WTC11 (cell line): Measurements from ENCODE around the gene CCN6. TPM values are rescaled to one million over a fixed set of nuclear protein-coding genes. Genes with fewer than 3 reads are reported as not detected.

Experiments used
- ATAC-seq: fragments of 200-7000 bp; cut with Tn5 transposase; 2 replicates; pipeline ENCODE4 v1.10.0; 2021; ENCODE audit warnings: mild to moderate bottlenecking, moderate library complexity
- CTCF ChIA-PET: fragments of 300-600 bp; sonication (Branson Sonifier 250); formaldehyde crosslinking; loops from one replicate; lab custom pipeline; 2021; ENCODE audit warnings: antibody characterized with exemption; lab: Charles Lee
- POLR2A ChIA-PET: fragments of 350-600 bp; sonication (Branson Sonifier 250); formaldehyde crosslinking; loops from one replicate; lab custom pipeline; 2021; ENCODE audit warnings: antibody characterized with exemption; lab: Charles Lee
- DNase-seq: peaks from one replicate; pipeline ENCODE4 v3.0.0; 2021; ENCODE audit warnings: low spot score
- H3K27ac Mint-ChIP-seq: 2 replicates; pipeline ENCODE4 v1.8.0; 2021; ENCODE audit warnings: mixed read lengths
- H3K27me3 Mint-ChIP-seq: 2 replicates; pipeline ENCODE4 v1.8.0; 2021; ENCODE audit warnings: low read depth, mild to moderate bottlenecking, moderate library complexity, mixed read lengths
- H3K36me3 Mint-ChIP-seq: 2 replicates; pipeline ENCODE4 v1.8.0; 2021; ENCODE audit warnings: mixed read lengths
- H3K4me1 Mint-ChIP-seq: 2 replicates; pipeline ENCODE4 v1.8.0; 2022; ENCODE audit warnings: mixed read lengths
- H3K4me3 Mint-ChIP-seq: 2 replicates; pipeline ENCODE4 v1.8.0; 2021; ENCODE audit warnings: mild to moderate bottlenecking, moderate library complexity, mixed read lengths
- H3K9me3 Mint-ChIP-seq: 2 replicates; pipeline ENCODE4 v1.8.0; 2021; ENCODE audit warnings: mixed read lengths
- FOXP1 ChIP-seq: sonication (generic); formaldehyde crosslinking; IDR thresholded peaks from 2 replicates; pipeline ENCODE4 v1.8.0; 2022; ENCODE audit warnings: missing genetic modification reagents, mild to moderate bottlenecking, moderate library complexity, borderline replicate concordance
- JAZF1 ChIP-seq: fragments of 250-450 bp; sonication (Bioruptor Pico); IDR thresholded peaks from 2 replicates; pipeline ENCODE4 v1.9.0; 2021; ENCODE audit warnings: moderate library complexity, mild to moderate bottlenecking, inconsistent platforms
- MXD4 ChIP-seq: fragments of 250-450 bp; sonication (Bioruptor Pico); IDR thresholded peaks from 2 replicates; pipeline ENCODE4 v1.8.0; 2021; ENCODE audit warnings: mild to moderate bottlenecking, moderate library complexity, borderline replicate concordance
- NFYB ChIP-seq: sonication (generic); formaldehyde crosslinking; conservative IDR thresholded peaks from 2 replicates; pipeline ENCODE4 v1.8.0; 2022; ENCODE audit warnings: low read depth, missing genetic modification reagents
- NR2C2 ChIP-seq: sonication (generic); formaldehyde crosslinking; IDR thresholded peaks from 2 replicates; pipeline ENCODE4 v1.8.0; 2022; ENCODE audit warnings: mild to moderate bottlenecking, missing genetic modification reagents
- OVOL2 ChIP-seq: fragments of 250-450 bp; sonication (Bioruptor Pico); IDR thresholded peaks from 2 replicates; pipeline ENCODE4 v1.9.0; 2021; ENCODE audit warnings: mild to moderate bottlenecking, borderline replicate concordance
- PRRX2 ChIP-seq: fragments of 250-450 bp; sonication (Bioruptor Pico); IDR thresholded peaks from 2 replicates; pipeline ENCODE4 v1.8.0; 2021; ENCODE audit warnings: mild to moderate bottlenecking
- SOX15 ChIP-seq: fragments of 250-450 bp; sonication (Bioruptor Pico); IDR thresholded peaks from 2 replicates; pipeline ENCODE4 v1.9.0; 2021; ENCODE audit warnings: mild to moderate bottlenecking
- TCF7 ChIP-seq: sonication (generic); formaldehyde crosslinking; IDR thresholded peaks from 2 replicates; pipeline ENCODE4 v1.8.0; 2022; ENCODE audit warnings: mild to moderate bottlenecking, low read depth, missing genetic modification reagents, moderate library complexity
- ZNF121 ChIP-seq: sonication (generic); formaldehyde crosslinking; IDR thresholded peaks from 2 replicates; pipeline ENCODE4 v1.8.0; 2023; ENCODE audit warnings: missing genetic modification reagents
- ZNF138 ChIP-seq: sonication (generic); formaldehyde crosslinking; conservative IDR thresholded peaks from 2 replicates; pipeline ENCODE4 v1.8.1; 2022; ENCODE audit warnings: mild to moderate bottlenecking, moderate library complexity, missing genetic modification reagents
- ZNF219 ChIP-seq: sonication (generic); formaldehyde crosslinking; IDR thresholded peaks from 2 replicates; pipeline ENCODE4 v1.8.0; 2023; ENCODE audit warnings: missing genetic modification reagents, mild to moderate bottlenecking, borderline replicate concordance
- ZNF232 ChIP-seq: sonication (generic); formaldehyde crosslinking; IDR thresholded peaks from 2 replicates; pipeline ENCODE4 v1.8.0; 2022; ENCODE audit warnings: mild to moderate bottlenecking, missing genetic modification reagents
- ZNF396 ChIP-seq: fragments of 250-450 bp; sonication (Bioruptor Pico); IDR thresholded peaks from 2 replicates; pipeline ENCODE4 v1.8.0; 2021; ENCODE audit warnings: mild to moderate bottlenecking, moderate library complexity, borderline replicate concordance
- ZNF416 ChIP-seq: fragments of 250-450 bp; sonication (Bioruptor Pico); IDR thresholded peaks from 2 replicates; pipeline ENCODE4 v1.9.0; 2021; ENCODE audit warnings: mild to moderate bottlenecking, inconsistent platforms
- ZNF423 ChIP-seq: fragments of 250-450 bp; sonication (Bioruptor Pico); IDR thresholded peaks from 2 replicates; pipeline ENCODE4 v2.1.2; 2022; ENCODE audit warnings: mild to moderate bottlenecking, moderate library complexity
- total RNA-seq: library from RNA; stranded (reverse); gene quantifications from 3 replicates; pipeline ENCODE4 v1.2.3, GENCODE V29; 2021
- TF ChIP-seq, protein P1 (sequence below): sonication (generic); formaldehyde crosslinking; IDR thresholded peaks from 2 replicates; pipeline ENCODE4 v1.8.0; 2023; ENCODE audit warnings: missing genetic modification reagents, mild to moderate bottlenecking, borderline replicate concordance
- TF ChIP-seq, protein P2 (sequence below): sonication (generic); formaldehyde crosslinking; IDR thresholded peaks from 2 replicates; pipeline ENCODE4 v1.8.0; 2023; ENCODE audit warnings: mild to moderate bottlenecking, missing genetic modification reagents
- TF ChIP-seq, protein P3 (sequence below): sonication (generic); formaldehyde crosslinking; IDR thresholded peaks from 2 replicates; pipeline ENCODE4 v1.8.1; 2022; ENCODE audit warnings: mild to moderate bottlenecking, missing genetic modification reagents, moderate library complexity, borderline replicate concordance
- TF ChIP-seq, protein P4 (sequence below): fragments of 250-450 bp; sonication (Bioruptor Pico); IDR thresholded peaks from 2 replicates; pipeline ENCODE4 v1.8.0; 2021; ENCODE audit warnings: mild to moderate bottlenecking
- TF ChIP-seq, protein P5 (sequence below): fragments of 200-600 bp; IDR thresholded peaks from 2 replicates; pipeline ENCODE4 v1.8.0; 2022; ENCODE audit warnings: antibody characterized with exemption
- TF ChIP-seq, protein P6 (sequence below): sonication (generic); formaldehyde crosslinking; conservative IDR thresholded peaks from 2 replicates; pipeline ENCODE4 v1.8.1; 2023; ENCODE audit warnings: mild to moderate bottlenecking, low read depth, missing genetic modification reagents, moderate library complexity

CCN6 gene
- total RNA-seq, 1 experiment from 2014 or later = not detected

DNA sequence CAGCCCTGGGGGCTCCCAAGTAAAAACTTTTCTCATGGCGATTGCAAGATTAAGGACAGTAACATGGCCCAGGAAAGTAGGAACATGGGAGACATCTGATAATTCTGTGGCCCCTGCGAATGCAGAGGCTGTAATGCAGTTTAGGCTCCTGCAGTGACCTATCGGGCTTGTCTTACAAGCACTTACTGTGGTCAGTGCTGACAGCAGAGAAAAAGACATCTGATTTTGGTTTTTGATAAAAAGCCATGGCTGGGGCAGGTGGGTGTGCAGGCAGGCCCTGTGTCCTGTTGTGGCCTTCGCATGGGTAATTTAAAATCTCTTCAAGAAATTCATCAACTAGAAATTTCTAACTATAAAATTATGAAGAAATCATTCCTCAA lies 19.3 kb upstream of the CCN6 start:
- peaks cover 8% of the 10 kb centered on the region for H3K4me1 Mint-ChIP-seq
- no peak for ATAC-seq
- POLR2A ChIA-PET = no interaction called here

DNA sequence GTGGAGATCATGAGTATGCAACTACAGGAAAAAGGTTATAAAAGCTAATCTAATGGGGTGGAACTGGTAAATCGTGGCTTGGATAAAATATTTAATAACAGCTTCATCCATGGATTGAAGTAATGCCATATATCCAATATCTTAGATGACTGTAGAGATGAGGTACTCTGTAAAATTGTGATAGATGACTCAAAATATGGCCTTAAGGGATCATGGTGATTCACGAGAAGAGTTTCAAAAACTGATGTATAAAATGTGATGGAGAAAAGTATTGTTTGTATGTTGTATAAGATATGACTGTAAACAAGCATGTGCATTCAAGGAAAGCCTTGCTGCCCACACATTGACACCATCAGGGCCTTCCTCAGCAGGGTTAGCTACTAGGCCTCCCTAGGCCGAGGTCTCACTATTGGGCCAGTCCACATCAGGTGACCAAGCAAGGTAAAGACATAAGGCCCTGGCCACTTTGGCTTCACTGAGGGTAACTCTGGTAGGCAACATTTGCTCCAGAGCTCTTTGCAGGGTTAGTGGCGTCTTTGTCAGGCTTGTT lies 17.7 kb upstream of the CCN6 start:
- CTCF ChIA-PET = no interaction called here

More for the DNA sequence above, 19.3 kb upstream of the CCN6 start:
- no peak overlapping the region for H3K27ac Mint-ChIP-seq
- TF ChIP-seq ZNF138 (CRISPR knock-in tag) = no peak
- TF ChIP-seq, protein P1, sequence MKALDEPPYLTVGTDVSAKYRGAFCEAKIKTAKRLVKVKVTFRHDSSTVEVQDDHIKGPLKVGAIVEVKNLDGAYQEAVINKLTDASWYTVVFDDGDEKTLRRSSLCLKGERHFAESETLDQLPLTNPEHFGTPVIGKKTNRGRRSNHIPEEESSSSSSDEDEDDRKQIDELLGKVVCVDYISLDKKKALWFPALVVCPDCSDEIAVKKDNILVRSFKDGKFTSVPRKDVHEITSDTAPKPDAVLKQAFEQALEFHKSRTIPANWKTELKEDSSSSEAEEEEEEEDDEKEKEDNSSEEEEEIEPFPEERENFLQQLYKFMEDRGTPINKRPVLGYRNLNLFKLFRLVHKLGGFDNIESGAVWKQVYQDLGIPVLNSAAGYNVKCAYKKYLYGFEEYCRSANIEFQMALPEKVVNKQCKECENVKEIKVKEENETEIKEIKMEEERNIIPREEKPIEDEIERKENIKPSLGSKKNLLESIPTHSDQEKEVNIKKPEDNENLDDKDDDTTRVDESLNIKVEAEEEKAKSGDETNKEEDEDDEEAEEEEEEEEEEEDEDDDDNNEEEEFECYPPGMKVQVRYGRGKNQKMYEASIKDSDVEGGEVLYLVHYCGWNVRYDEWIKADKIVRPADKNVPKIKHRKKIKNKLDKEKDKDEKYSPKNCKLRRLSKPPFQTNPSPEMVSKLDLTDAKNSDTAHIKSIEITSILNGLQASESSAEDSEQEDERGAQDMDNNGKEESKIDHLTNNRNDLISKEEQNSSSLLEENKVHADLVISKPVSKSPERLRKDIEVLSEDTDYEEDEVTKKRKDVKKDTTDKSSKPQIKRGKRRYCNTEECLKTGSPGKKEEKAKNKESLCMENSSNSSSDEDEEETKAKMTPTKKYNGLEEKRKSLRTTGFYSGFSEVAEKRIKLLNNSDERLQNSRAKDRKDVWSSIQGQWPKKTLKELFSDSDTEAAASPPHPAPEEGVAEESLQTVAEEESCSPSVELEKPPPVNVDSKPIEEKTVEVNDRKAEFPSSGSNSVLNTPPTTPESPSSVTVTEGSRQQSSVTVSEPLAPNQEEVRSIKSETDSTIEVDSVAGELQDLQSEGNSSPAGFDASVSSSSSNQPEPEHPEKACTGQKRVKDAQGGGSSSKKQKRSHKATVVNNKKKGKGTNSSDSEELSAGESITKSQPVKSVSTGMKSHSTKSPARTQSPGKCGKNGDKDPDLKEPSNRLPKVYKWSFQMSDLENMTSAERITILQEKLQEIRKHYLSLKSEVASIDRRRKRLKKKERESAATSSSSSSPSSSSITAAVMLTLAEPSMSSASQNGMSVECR = no peak
- no peak for TF ChIP-seq MXD4 (CRISPR knock-in tag)
- no peak for TF ChIP-seq SOX15 (CRISPR knock-in tag)
- no peak for TF ChIP-seq ZNF396
- TF ChIP-seq ZNF219 (CRISPR knock-in tag) = no peak
- TF ChIP-seq, protein P2, sequence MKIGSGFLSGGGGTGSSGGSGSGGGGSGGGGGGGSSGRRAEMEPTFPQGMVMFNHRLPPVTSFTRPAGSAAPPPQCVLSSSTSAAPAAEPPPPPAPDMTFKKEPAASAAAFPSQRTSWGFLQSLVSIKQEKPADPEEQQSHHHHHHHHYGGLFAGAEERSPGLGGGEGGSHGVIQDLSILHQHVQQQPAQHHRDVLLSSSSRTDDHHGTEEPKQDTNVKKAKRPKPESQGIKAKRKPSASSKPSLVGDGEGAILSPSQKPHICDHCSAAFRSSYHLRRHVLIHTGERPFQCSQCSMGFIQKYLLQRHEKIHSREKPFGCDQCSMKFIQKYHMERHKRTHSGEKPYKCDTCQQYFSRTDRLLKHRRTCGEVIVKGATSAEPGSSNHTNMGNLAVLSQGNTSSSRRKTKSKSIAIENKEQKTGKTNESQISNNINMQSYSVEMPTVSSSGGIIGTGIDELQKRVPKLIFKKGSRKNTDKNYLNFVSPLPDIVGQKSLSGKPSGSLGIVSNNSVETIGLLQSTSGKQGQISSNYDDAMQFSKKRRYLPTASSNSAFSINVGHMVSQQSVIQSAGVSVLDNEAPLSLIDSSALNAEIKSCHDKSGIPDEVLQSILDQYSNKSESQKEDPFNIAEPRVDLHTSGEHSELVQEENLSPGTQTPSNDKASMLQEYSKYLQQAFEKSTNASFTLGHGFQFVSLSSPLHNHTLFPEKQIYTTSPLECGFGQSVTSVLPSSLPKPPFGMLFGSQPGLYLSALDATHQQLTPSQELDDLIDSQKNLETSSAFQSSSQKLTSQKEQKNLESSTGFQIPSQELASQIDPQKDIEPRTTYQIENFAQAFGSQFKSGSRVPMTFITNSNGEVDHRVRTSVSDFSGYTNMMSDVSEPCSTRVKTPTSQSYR = no peak
- TF ChIP-seq ZNF423 (CRISPR knock-in tag) = no peak
- TF ChIP-seq ZNF121 (CRISPR knock-in tag) = no peak
- TF ChIP-seq, protein P3, sequence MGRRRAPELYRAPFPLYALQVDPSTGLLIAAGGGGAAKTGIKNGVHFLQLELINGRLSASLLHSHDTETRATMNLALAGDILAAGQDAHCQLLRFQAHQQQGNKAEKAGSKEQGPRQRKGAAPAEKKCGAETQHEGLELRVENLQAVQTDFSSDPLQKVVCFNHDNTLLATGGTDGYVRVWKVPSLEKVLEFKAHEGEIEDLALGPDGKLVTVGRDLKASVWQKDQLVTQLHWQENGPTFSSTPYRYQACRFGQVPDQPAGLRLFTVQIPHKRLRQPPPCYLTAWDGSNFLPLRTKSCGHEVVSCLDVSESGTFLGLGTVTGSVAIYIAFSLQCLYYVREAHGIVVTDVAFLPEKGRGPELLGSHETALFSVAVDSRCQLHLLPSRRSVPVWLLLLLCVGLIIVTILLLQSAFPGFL (CRISPR knock-in tag) = no peak
- TF ChIP-seq ZNF416 = no peak
- no peak for TF ChIP-seq NFYB (CRISPR knock-in tag)
- TF ChIP-seq PRRX2 (CRISPR knock-in tag) = no peak
- no peak for TF ChIP-seq FOXP1 (CRISPR knock-in tag)
- no peak for TF ChIP-seq JAZF1
- TF ChIP-seq, protein P4, sequence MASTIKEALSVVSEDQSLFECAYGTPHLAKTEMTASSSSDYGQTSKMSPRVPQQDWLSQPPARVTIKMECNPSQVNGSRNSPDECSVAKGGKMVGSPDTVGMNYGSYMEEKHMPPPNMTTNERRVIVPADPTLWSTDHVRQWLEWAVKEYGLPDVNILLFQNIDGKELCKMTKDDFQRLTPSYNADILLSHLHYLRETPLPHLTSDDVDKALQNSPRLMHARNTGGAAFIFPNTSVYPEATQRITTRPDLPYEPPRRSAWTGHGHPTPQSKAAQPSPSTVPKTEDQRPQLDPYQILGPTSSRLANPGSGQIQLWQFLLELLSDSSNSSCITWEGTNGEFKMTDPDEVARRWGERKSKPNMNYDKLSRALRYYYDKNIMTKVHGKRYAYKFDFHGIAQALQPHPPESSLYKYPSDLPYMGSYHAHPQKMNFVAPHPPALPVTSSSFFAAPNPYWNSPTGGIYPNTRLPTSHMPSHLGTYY (CRISPR knock-in tag) = no peak
- TF ChIP-seq ZNF232 (CRISPR knock-in tag) = no peak
- TF ChIP-seq TCF7 (CRISPR knock-in tag) = no peak
- TF ChIP-seq, all 79 proteins: peak for 0
- no peaks in the 10 kb centered on the region; the same call in 1 of the 2 replicates for H3K27me3 Mint-ChIP-seq
- H3K4me3 Mint-ChIP-seq = no peak overlapping the region
- H3K9me3 Mint-ChIP-seq = no peaks in the 10 kb centered on the region
- no peak for DNase-seq
- no peaks in the 10 kb centered on the region for H3K36me3 Mint-ChIP-seq
- CTCF ChIA-PET = no interaction called here

More for the DNA sequence above, 17.7 kb upstream of the CCN6 start:
- H3K9me3 Mint-ChIP-seq = no peaks in the 10 kb centered on the region
- H3K27ac Mint-ChIP-seq = no peak overlapping the region
- H3K4me1 Mint-ChIP-seq = peaks cover 11% of the 10 kb centered on the region
- POLR2A ChIA-PET = no interaction called here
- no peaks in the 10 kb centered on the region for H3K36me3 Mint-ChIP-seq
- DNase-seq (no peak), ATAC-seq (no peak)
- TF ChIP-seq NR2C2 (CRISPR knock-in tag) (no peak), ZNF232 (CRISPR knock-in tag) (no peak), OVOL2 (no peak)
- TF ChIP-seq, protein P5, sequence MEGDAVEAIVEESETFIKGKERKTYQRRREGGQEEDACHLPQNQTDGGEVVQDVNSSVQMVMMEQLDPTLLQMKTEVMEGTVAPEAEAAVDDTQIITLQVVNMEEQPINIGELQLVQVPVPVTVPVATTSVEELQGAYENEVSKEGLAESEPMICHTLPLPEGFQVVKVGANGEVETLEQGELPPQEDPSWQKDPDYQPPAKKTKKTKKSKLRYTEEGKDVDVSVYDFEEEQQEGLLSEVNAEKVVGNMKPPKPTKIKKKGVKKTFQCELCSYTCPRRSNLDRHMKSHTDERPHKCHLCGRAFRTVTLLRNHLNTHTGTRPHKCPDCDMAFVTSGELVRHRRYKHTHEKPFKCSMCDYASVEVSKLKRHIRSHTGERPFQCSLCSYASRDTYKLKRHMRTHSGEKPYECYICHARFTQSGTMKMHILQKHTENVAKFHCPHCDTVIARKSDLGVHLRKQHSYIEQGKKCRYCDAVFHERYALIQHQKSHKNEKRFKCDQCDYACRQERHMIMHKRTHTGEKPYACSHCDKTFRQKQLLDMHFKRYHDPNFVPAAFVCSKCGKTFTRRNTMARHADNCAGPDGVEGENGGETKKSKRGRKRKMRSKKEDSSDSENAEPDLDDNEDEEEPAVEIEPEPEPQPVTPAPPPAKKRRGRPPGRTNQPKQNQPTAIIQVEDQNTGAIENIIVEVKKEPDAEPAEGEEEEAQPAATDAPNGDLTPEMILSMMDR = no peak
- TF ChIP-seq, protein P6, sequence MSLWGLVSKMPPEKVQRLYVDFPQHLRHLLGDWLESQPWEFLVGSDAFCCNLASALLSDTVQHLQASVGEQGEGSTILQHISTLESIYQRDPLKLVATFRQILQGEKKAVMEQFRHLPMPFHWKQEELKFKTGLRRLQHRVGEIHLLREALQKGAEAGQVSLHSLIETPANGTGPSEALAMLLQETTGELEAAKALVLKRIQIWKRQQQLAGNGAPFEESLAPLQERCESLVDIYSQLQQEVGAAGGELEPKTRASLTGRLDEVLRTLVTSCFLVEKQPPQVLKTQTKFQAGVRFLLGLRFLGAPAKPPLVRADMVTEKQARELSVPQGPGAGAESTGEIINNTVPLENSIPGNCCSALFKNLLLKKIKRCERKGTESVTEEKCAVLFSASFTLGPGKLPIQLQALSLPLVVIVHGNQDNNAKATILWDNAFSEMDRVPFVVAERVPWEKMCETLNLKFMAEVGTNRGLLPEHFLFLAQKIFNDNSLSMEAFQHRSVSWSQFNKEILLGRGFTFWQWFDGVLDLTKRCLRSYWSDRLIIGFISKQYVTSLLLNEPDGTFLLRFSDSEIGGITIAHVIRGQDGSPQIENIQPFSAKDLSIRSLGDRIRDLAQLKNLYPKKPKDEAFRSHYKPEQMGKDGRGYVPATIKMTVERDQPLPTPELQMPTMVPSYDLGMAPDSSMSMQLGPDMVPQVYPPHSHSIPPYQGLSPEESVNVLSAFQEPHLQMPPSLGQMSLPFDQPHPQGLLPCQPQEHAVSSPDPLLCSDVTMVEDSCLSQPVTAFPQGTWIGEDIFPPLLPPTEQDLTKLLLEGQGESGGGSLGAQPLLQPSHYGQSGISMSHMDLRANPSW = no peak
- no peaks in the 10 kb centered on the region; the same call in 1 of the 2 replicates for H3K27me3 Mint-ChIP-seq
- H3K4me3 Mint-ChIP-seq = no peak overlapping the region
